Activated CD4-positive, alpha-beta memory T cell treated with anti-CD3 and anti-CD28 coated beads, Interleukin-2, amount 10 ng/mL, durations not matched to agents 7 days and 5 days (primary cell): Measurements from ENCODE around the gene METTL24. TPM values are rescaled to one million over a fixed set of nuclear protein-coding genes. Genes with fewer than 3 reads are reported as not detected.

ENCODE experiments used
- CTCF ChIA-PET: fragments of 350-600 bp; sonication (Branson Sonifier 250); formaldehyde crosslinking; loops from one replicate; lab custom pipeline; 2021; ENCODE audit warnings: antibody characterized with exemption, inconsistent platforms; lab: Charles Lee
- POLR2A ChIA-PET: fragments of 350-600 bp; sonication (Branson Sonifier 250); formaldehyde crosslinking; loops from one replicate; lab custom pipeline; 2021; ENCODE audit warnings: antibody characterized with exemption; lab: Charles Lee
- DNase-seq: peaks from one replicate; pipeline ENCODE4 v3.0.0-alpha.2; 2020
- H3K27ac Mint-ChIP-seq: one replicate; pipeline ENCODE4 v1.8.0; 2021; ENCODE audit warnings: mild to moderate bottlenecking, mixed read lengths
- H3K27me3 Mint-ChIP-seq: one replicate; pipeline ENCODE4 v1.8.0; 2021; ENCODE audit warnings: mixed read lengths
- H3K36me3 Mint-ChIP-seq: one replicate; pipeline ENCODE4 v1.8.0; 2021; ENCODE audit warnings: low read depth, mixed read lengths
- H3K4me1 Mint-ChIP-seq: one replicate; pipeline ENCODE4 v1.8.0; 2021; ENCODE audit warnings: mixed read lengths
- H3K4me3 Mint-ChIP-seq: one replicate; pipeline ENCODE4 v1.8.0; 2021; ENCODE audit warnings: mild to moderate bottlenecking, mixed read lengths
- H3K9me3 Mint-ChIP-seq: one replicate; pipeline ENCODE4 v1.8.0; 2021; ENCODE audit warnings: mixed read lengths
- total RNA-seq, 2 experiments: library from RNA; stranded (reverse); gene quantifications; one replicate each; pipeline ENCODE4 v1.2.3, GENCODE V29; 2021

Gene METTL24
- total RNA-seq, 2 experiments from 2014 or later = not detected

- Mint-ChIP-seq H3K4me1 (no peaks in the 10 kb centered on the region), H3K27ac (no peak overlapping the region), H3K9me3 (no peaks in the 10 kb centered on the region), H3K27me3 (peaks cover 34% of the 10 kb centered on the region), H3K4me3 (no peak overlapping the region), H3K36me3 (no peaks in the 10 kb centered on the region)
- DNase-seq = no peak
- ChIA-PET CTCF (no interaction called here), POLR2A (no interaction called here)
Measured at GRCh38 chr6:110340392-110340965, 17.7 kb downstream of the METTL24 start.

GRCh38 chr6:110338820-110339470, 19.2 kb downstream of the METTL24 start:
- H3K4me3 Mint-ChIP-seq = no peak overlapping the region
- no peak overlapping the region for H3K27ac Mint-ChIP-seq
- H3K27me3 Mint-ChIP-seq = peaks cover 40% of the 10 kb centered on the region
- CTCF ChIA-PET = no interaction called here
- DNase-seq = no peak
- H3K9me3 Mint-ChIP-seq = no peaks in the 10 kb centered on the region
- POLR2A ChIA-PET = no interaction called here
- H3K36me3 Mint-ChIP-seq = no peaks in the 10 kb centered on the region
- H3K4me1 Mint-ChIP-seq = no peaks in the 10 kb centered on the region

GRCh38 chr6:110337486-110337885, 20.7 kb downstream of the METTL24 start:
- no peak for DNase-seq
- Mint-ChIP-seq H3K27me3 (peaks cover 34% of the 10 kb centered on the region), H3K36me3 (no peaks in the 10 kb centered on the region), H3K27ac (no peak overlapping the region), H3K4me1 (peaks cover 1% of the 10 kb centered on the region), H3K4me3 (no peak overlapping the region), H3K9me3 (no peaks in the 10 kb centered on the region)
- ChIA-PET POLR2A (no interaction called here), CTCF (no interaction called here)

- POLR2A ChIA-PET = no interaction called here
- Mint-ChIP-seq H3K27ac (no peak overlapping the region), H3K9me3 (no peaks in the 10 kb centered on the region), H3K4me3 (no peak overlapping the region), H3K27me3 (peaks cover 32% of the 10 kb centered on the region), H3K36me3 (no peaks in the 10 kb centered on the region), H3K4me1 (peaks cover 1% of the 10 kb centered on the region)
- CTCF ChIA-PET = interaction anchor here (0.9 kb wide), 1 partner anchor 92 kb away, joined by 3 read pairs; no protein-coding TSS in a partner anchor
- DNase-seq = no peak
Measured at GRCh38 chr6:110334423-110335180, 23.5 kb downstream of the METTL24 start.

GRCh38 chr6:110332281-110332680, 25.9 kb downstream of the METTL24 start:
- Mint-ChIP-seq H3K27me3 (peaks cover 20% of the 10 kb centered on the region), H3K4me3 (no peak overlapping the region), H3K27ac (no peak overlapping the region), H3K4me1 (peaks cover 1% of the 10 kb centered on the region), H3K36me3 (no peaks in the 10 kb centered on the region), H3K9me3 (no peaks in the 10 kb centered on the region)
- no peak for DNase-seq
- ChIA-PET POLR2A (no interaction called here), CTCF (no interaction called here)

GRCh38 chr6:110331816-110332215, 26.3 kb downstream of the METTL24 start:
- CTCF ChIA-PET = interaction anchor here (1.4 kb wide), 1 partner anchor 292 kb away, joined by 3 read pairs; no protein-coding TSS in a partner anchor
- Mint-ChIP-seq H3K27me3 (peaks cover 18% of the 10 kb centered on the region), H3K4me3 (no peak overlapping the region), H3K4me1 (peaks cover 1% of the 10 kb centered on the region), H3K36me3 (no peaks in the 10 kb centered on the region), H3K9me3 (no peaks in the 10 kb centered on the region), H3K27ac (no peak overlapping the region)
- POLR2A ChIA-PET = no interaction called here
- DNase-seq = no peak

- H3K27me3 Mint-ChIP-seq = peaks cover 15% of the 10 kb centered on the region
- H3K9me3 Mint-ChIP-seq = no peaks in the 10 kb centered on the region
- DNase-seq = no peak
- ChIA-PET CTCF (interaction anchor here (1.4 kb wide), 1 partner anchor 292 kb away, joined by 3 read pairs; no protein-coding TSS in a partner anchor), POLR2A (no interaction called here)
- peaks cover 1% of the 10 kb centered on the region for H3K4me1 Mint-ChIP-seq
- no peaks in the 10 kb centered on the region for H3K36me3 Mint-ChIP-seq
- no peak overlapping the region for H3K4me3 Mint-ChIP-seq
- H3K27ac Mint-ChIP-seq = no peak overlapping the region
Measured at GRCh38 chr6:110331390-110331789, 26.8 kb downstream of the METTL24 start.

- no peaks in the 10 kb centered on the region for H3K9me3 Mint-ChIP-seq
- ChIA-PET CTCF (no interaction called here), POLR2A (no interaction called here)
- no peak overlapping the region for H3K27ac Mint-ChIP-seq
- H3K4me3 Mint-ChIP-seq = no peak overlapping the region
- peaks cover 14% of the 10 kb centered on the region for H3K27me3 Mint-ChIP-seq
- no peaks in the 10 kb centered on the region for H3K36me3 Mint-ChIP-seq
- H3K4me1 Mint-ChIP-seq = peaks cover 1% of the 10 kb centered on the region
- no peak for DNase-seq
Measured at GRCh38 chr6:110329714-110330436, 28.3 kb downstream of the METTL24 start.

GRCh38 chr6:110329348-110329713, 28.8 kb downstream of the METTL24 start:
- H3K9me3 Mint-ChIP-seq = no peaks in the 10 kb centered on the region
- POLR2A ChIA-PET = no interaction called here

GRCh38 chr6:110328259-110328658, 29.9 kb downstream of the METTL24 start:
- Mint-ChIP-seq H3K9me3 (no peaks in the 10 kb centered on the region), H3K4me3 (no peak overlapping the region), H3K36me3 (no peaks in the 10 kb centered on the region), H3K27ac (no peak overlapping the region), H3K4me1 (peaks cover 1% of the 10 kb centered on the region), H3K27me3 (peaks cover 9% of the 10 kb centered on the region)
- ChIA-PET CTCF (no interaction called here), POLR2A (no interaction called here)
- no peak for DNase-seq

More at GRCh38 chr6:110329348-110329713, 28.8 kb downstream of the METTL24 start:
- H3K4me3 Mint-ChIP-seq = no peak overlapping the region
- CTCF ChIA-PET = no interaction called here
- H3K36me3 Mint-ChIP-seq = no peaks in the 10 kb centered on the region
- peaks cover 11% of the 10 kb centered on the region for H3K27me3 Mint-ChIP-seq
- H3K27ac Mint-ChIP-seq = no peak overlapping the region
- peaks cover 1% of the 10 kb centered on the region for H3K4me1 Mint-ChIP-seq
- DNase-seq = no peak

GRCh38 chr6:110327391-110327790, 30.8 kb downstream of the METTL24 start:
- POLR2A ChIA-PET = no interaction called here
- DNase-seq = no peak
- CTCF ChIA-PET = no interaction called here
- Mint-ChIP-seq H3K27ac (no peak overlapping the region), H3K9me3 (no peaks in the 10 kb centered on the region), H3K36me3 (no peaks in the 10 kb centered on the region), H3K4me3 (no peak overlapping the region), H3K27me3 (peaks cover 9% of the 10 kb centered on the region), H3K4me1 (no peaks in the 10 kb centered on the region)

GRCh38 chr6:110326609-110327008, 31.5 kb downstream of the METTL24 start:
- CTCF ChIA-PET = no interaction called here
- DNase-seq = no peak
- POLR2A ChIA-PET = no interaction called here
- Mint-ChIP-seq H3K4me3 (no peak overlapping the region), H3K36me3 (no peaks in the 10 kb centered on the region), H3K27ac (no peak overlapping the region), H3K27me3 (peaks cover 8% of the 10 kb centered on the region), H3K9me3 (no peaks in the 10 kb centered on the region), H3K4me1 (no peaks in the 10 kb centered on the region)

GRCh38 chr6:110326057-110326456, 32.1 kb downstream of the METTL24 start:
- no peak overlapping the region for H3K27ac Mint-ChIP-seq
- DNase-seq = no peak
- peaks cover 5% of the 10 kb centered on the region for H3K27me3 Mint-ChIP-seq
- no peaks in the 10 kb centered on the region for H3K4me1 Mint-ChIP-seq
- ChIA-PET CTCF (no interaction called here), POLR2A (no interaction called here)
- H3K36me3 Mint-ChIP-seq = no peaks in the 10 kb centered on the region
- H3K4me3 Mint-ChIP-seq = no peak overlapping the region
- no peaks in the 10 kb centered on the region for H3K9me3 Mint-ChIP-seq
